ENCODE results near the gene CLMN. TPM values are rescaled to one million over a fixed set of nuclear protein-coding genes. Genes with fewer than 3 reads are reported as not detected.
"Not testable (repeated sequence)": the region's sequence is repeated elsewhere in the genome, so short reads cannot be mapped to it uniquely, and the experiment has no call there.

CLMN gene
- total RNA-seq, 1 experiment from 2014 or later = 1.5 TPM

DNA sequence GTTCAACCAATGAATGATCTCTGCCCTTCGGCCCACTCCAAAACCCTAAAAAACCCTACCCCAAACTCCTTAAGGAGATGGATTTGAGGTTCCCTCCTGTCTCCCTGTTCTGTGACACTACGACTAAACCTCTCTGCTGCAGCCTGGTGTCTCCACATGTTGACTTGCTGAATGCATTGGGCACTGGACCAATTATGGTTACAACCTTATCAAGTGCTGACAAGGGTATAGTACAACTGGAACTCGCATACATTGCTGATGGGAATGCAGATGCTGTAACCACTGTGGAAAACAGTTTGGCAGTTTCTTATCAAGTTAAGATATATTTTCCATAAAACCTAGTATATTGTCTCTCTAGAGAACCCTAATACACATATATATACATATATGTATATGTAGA lies 156.0 kb downstream of the CLMN start:
- no peak for DNase-seq (ENCODE audit: low spot score)

DNA sequence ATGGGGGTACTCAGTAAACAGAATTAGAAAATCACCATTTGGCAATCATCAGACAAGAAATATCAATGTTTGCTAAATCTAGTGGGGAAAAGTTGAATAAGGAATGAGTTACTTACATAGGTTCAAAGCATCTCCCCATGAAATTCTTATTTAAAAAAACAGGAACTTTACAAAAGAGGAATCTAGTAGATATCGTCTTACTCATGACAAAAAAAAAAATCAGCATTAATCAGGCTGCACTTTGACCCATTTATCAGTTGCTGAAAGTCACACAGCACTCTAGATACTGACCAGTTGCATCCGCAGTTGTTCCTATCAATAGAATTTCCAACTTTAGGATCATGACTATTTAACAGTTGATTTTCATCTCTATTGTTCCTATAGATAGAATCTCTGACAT lies 156.6 kb downstream of the CLMN start:
- DNase-seq (ENCODE audit: low spot score) = no peak

DNA sequence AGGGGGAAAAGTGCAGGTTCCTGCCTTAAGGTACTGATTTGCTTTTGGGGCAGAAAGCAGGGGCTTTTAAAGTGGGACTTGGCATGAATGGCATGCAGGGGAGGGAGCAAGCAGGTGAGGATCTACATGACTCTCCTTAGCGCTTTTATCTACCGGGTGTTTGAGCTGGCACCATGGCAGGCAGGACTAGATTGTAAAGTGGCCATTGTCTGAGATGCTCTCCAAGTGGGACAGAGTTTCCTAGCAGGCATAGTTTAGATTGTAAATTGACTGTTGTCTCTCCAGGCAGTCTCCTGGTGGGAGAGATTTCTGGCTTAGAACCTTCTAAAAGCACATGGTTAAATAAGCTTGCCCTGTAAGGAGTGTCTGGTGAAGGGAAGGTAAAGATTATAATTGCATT lies 157.1 kb downstream of the CLMN start:
- no peak for DNase-seq (ENCODE audit: low spot score)

DNA sequence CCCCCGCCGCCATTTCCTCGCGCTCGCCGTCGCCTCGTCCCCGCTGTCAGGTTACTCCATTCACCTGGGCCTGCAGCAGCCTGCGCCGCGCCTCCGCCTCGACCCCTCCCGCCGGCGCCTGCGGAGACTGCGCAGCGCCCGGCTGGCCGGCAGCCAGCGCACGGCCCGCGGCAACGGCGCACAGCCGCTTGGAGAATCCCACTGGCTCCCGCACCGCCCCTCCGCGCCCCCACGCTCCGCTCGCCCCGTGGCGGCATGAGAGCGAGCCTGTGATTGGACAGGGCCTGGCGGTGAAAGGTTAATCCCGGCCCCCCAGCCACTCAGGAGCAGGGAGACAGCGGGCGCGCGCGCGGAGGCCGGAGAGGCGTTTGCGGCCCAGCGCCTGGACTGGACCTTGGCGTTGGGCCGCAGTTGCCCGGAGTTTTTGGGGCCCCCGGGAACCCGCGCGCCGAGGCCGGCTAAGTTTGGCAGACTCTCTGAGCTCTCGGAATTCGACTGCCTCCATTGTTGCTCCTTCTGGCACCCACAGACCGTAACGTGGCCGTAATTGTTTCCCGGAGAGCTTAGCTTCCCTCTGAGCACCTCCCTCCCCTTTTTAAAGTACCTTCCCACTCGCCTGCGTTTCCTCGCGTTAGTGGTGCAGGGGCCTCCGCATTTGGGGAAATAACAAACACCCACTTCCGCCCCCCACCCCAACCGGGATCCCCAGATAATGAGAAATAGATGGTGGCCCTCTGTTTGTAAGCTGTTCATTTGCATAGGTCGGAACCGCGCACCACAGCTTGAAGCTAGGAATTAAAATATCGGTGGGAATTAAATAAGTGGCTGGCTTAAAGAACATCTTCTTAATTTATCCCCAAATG lies 162.2 kb downstream of the CLMN start, which contains the start of gene DICER1:
Gene DICER1, minus strand, starts transcription at position 203 of the 863 bp plus-strand sequence. CDS start 24,071 bp downstream, outside the sequence.
- peak; percentile 77 for DNase-seq (ENCODE audit: low spot score)

DNA sequence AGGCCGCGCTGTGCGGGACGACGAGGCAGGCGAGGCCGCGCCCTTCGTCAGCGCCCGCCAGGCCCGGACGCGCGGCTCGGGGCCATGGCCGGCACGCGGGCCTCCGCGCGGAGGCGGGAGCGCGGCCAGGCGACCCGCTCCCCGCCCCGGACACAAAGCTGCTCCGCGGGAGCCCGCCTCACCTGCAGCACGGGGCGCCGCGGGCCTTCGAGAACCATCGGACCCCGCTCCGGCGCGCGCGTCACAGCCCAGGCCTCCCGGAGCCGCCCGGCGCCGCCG lies 162.7 kb downstream of the CLMN start:
- no peak for DNase-seq (ENCODE audit: low spot score)

DNA sequence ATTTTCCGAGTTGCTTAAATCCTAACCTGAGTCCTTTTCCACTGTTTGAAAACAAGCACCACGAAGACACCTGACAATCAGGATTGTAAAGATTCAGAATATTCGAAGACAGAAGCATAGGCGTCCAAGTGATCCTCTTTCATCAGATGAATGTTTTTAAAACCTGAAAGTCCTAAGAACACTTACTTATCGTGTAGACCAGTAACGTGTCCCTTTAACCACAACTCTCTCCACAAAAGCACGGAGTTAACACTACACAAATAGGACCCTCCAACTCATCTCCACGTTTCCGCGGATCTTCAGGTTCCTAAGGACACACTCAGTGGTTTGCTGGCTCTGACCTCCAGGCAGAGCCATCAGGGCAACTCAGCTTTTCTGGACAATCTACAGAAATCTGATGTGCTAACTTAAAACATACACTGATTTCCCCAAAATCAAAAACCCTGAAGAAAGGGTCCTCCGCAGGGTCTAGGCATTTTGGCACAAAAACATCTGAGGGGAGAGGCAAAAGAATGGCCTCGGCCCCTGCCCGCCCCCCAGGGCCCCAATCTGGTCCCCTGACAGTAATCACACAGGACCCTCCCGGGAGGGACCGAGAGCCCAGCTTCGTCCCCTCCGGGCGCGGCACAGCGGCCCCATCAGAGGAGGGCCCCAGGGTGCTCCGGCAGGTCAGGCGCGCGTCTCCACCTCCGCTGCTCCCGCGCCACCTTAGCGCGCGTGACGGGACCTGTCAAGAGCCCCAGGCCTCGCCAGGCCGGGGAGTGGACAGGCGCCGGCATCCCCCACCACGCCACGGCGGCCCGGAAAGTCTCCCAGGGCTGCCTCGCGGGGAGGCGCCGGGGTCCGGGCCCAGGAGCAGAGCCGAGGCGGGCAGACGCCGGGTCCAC lies 163.3 kb downstream of the CLMN start:
- no peak for DNase-seq (ENCODE audit: low spot score)

DNA sequence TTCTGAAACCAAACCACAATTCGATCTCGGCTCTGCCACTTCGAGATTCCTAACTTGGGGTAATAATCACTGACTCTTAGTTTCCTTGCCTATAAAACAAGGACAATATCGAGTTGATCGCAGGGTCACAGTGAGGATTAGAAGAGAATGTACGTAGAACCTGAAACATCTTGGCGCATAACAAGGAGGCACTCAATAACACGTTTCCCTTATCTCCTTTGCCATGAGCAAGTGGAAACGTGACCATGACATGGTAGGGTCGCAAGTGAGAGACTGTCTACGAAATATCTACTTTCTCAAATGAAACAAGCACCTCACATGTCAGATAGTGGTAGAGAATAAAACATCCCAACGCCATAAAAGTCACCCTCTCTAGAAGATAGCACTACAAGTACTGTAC lies 164.7 kb downstream of the CLMN start:
- no peak for DNase-seq (ENCODE audit: low spot score)

DNA sequence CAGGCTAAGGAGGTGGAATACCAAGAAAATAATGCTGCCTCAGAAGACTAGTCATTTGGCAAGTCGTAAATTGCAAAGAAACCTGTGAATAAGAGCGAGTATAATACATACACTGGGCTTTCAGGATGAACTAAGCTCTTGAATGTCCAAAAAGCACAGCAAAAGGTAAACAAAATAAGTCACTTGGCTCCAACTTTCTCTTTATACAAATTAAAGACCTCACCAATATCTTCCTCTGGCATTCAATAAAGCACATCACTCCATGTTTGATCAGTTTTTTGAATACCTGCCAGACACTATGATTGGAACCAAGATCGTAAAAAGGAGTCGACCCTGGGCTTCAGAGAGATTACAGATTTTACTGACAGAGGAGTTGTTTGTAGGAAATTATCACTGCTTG lies 165.8 kb downstream of the CLMN start:
- no peak for DNase-seq (ENCODE audit: low spot score)

DNA sequence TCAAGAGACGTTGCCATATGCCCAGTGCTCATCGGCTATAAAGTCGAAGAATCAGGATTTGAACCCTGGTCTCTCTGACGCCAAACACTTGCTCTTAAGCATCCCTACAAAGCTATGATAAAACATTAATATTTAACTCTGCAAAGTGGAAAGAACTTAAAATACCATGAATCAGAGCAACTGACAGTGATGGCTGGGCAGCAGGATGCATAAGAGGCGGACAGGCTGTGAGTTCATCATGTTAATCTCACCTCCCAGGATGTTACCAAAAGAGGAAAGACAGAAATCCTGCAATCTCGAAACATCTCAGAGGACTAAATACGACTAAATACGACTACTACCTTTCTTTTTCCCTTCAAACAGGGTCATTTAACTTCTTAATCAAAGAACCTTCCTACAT lies 168.1 kb downstream of the CLMN start:
- no peak for DNase-seq (ENCODE audit: low spot score)

DNA sequence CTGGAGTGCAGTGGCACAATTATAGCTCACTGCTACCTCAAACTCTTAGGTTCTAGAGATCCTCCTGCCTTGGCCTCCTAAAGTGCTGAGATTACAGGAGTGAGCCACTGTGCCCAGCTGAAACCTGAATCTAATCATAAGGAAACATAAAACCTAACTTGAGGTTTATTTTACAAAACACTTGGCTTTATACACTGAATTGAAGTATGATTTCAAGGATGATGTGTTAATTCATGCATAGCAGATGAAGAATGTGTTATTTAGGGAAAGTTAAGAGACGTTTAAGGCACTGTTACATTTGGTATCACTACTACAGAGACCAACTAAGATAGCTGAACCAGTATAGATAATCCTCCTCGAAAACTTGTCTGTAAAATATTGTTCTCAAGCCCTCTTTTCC lies 168.8 kb downstream of the CLMN start:
- DNase-seq (ENCODE audit: low spot score) = no peak

DNA sequence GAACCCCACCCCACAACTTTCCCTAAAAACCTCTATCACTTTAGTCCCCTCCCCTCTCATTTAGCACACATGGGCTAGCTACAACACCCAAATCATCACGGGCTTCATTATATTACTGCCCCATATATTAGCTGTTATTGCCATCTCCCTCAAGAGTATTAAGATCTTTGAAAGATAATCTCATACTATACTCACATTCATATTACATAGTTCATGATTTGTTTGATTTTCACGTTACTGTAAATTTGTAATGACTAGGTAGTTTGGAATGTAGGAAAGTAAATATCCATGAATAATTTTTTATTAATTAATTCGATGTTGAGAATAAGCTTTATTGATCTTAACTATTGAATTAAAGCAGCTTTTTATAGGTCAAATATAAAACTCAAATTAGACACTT lies 170.3 kb downstream of the CLMN start:
- DNase-seq (ENCODE audit: low spot score) = no peak

DNA sequence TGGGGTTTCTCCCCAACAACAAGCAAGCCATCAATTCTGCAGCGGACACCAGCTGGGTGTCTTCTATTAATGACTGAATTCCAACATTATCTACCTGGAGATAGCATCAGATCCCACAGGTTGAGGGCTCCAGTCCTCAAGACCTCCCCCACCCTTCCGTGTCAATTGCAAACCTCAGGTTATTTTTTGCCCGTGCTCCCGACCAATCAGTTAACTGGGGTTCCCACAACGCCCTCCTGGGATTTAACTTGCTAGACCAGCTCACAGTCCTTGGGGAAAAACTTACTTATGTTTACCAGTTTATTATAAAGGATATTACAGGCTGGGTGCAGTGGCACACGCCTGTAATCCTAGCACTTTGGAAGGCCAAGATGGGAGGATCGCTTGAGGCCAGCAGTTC lies 172.1 kb downstream of the CLMN start:
- DNase-seq (ENCODE audit: low spot score) = no peak

DNA sequence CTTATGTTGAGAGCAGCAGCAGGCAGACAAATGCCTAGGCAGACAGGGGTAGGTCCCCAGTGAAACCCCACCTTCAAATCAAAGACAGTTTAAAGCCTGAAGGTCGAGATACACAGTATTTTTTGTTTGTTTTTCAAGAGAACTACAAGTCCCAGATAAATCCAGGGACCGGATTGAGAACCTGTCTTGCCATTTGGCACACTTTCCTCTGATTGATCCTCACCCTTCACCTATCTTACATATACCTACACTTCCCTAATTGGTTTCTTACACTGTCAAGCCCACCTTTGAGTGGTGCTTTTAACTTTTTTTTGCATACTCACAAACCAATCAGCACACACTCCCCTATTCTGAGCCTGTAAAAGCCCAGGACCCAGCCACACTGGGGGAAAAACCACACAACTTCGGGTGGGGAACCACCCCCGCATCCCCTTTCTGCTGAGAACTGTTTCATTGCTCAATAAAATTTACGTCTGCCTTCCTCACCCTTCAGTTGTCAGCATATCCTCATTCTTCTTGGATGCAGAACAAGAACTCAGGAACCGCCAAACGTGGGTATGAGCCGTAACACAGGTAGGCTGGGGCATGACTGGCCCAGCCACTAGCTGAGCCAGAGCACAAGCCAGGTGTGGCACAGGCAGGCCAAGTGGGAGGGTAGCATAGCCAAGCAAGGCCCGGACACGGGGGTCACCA lies 173.5 kb downstream of the CLMN start:
- DNase-seq (ENCODE audit: low spot score) = no peak

DNA sequence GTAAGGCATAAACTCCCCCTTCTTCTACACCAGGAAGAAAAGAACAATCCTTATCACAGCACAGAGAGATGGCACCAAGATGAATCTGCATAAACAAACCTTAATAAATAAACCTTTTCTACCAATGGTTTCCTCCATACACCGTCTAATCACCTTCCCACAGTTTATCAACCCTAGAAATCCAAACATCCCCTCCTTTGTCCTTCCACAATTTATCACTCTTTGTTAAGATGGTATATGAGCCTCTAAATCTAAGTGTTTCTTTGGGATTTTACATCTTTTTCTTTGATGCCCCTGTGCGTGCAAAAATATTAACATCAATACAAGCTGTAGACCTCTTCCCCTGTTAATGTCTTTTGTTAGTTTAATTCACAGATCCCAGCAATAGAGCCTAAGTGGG lies 174.9 kb downstream of the CLMN start:
- no peak for DNase-seq (ENCODE audit: low spot score)

DNA sequence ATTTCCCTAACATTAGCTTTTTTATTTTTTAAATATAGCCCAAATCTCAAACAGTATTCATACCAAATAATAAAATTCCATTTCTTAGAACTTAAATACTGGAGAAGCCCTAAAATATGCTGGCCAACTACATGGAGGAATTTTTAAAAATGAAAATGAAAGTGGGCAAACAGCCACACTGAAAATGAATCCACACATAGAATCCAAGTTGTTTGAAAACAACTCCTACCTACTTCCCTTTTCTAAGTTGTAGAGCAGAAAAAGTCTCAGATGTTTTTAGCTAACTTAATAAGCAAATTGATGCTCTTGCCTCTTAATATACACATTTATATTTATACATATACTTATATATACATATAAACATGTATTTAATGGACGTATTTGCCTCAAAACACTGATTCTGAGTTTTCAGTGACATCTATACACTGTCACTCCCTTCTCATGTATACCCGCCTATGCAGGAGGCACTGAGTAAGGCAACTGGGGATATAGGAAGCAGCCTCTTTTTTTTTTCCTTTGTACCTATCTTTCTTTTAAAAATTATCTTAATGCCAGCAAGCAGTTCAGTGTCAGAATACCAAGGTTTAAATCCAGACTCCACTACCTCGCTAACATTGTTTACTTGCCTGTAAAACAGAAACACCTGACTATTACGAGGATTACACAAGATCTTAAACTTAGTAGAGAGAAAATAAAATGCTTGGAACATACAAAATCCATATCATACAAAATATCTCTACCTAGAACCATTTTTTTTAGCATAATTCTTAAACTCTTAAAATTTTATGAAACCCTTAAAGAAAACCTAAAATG lies 175.7 kb downstream of the CLMN start:
- no peak for DNase-seq (ENCODE audit: low spot score)

DNA sequence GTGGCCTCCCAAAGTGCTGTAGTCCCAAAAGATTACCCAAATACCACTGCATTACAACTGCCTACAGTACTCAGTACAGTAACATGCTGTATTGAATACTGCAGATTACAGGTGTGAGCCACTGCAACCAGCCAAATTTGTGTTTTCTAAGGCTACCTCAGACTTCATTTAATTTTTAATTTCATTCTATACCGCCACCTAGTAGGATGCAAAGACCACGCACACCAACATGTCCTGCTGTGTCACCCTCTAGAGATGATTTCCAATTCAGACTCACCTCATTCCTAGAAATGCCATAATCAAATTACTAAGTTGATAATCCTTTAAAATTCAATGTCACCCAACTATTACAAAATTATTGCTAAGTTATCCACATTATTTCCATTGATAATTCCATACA lies 177.5 kb downstream of the CLMN start:
- DNase-seq (ENCODE audit: low spot score) = no peak

DNA sequence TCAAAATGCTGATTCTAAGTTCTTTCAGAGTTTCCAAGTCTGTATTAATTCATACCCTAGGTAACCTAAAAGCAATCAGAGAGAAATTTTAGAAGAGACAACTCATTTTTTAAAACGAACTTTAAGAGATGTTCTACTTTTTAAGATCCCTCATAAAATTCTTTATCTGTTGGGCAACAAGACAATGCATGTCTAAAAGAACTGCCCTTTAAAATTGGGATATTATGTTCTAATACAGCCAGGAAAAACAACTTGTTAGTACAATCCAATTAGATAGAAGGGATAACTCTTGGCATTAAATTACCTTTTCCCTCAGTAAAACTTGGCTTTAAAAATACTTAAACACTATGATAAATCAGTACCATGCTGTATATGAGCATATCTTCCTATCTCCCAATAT lies 178.0 kb downstream of the CLMN start:
- no peak for DNase-seq (ENCODE audit: low spot score)

DNA sequence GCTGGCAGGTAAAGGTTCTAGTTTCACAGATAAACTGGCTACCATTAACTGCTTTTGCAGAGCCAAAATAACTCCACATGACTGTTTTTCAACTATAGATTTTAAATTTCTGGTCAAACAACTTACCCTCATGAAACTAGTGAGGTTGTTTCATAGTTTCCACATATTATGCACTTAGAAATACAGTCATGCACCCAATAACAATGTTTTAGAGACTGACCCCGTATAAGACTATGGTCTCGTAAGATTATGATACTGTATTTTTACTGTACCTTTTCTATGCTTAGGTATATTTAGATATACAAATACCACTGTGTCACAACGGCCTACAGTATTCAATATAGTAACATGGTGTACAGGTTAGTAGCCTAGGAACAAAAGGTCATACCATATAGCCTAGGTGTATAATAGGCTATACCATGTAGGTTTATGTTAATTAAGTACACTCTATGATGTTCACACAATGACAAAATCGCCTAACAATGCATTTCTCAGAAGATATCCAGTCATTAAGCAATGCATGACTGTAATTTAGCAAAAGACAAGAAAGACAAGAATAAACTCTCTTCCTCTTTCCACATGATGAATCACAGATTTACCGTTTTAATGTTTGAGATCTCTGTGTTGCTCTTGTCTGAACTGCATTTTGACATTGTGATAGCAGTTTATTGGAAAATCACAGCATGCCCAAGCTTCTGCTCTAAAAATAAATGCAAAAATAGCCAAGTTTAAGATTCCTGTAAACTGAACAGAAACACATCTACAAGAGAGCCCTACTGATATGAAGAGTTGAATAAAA lies 179.4 kb downstream of the CLMN start:
- no peak for DNase-seq (ENCODE audit: low spot score)

DNA sequence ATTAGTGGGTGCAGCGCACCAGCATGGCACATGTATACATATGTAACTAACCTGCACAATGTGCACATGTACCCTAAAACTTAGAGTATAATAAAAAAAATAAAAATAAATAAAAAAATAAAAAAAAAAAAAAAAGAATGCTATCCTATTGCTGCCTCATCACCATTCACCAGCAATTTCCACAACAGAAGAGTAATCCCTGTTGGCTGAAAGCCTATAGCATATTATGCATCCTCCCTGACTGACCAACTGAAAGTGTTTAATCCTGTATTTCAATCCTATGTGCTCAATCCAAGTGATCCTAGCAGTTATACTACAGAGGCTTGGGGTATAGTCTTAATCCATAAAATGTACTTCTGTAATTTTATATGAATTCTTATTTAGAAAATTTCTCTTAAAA lies 180.8 kb downstream of the CLMN start:
- no peak for DNase-seq (ENCODE audit: low spot score)

DNA sequence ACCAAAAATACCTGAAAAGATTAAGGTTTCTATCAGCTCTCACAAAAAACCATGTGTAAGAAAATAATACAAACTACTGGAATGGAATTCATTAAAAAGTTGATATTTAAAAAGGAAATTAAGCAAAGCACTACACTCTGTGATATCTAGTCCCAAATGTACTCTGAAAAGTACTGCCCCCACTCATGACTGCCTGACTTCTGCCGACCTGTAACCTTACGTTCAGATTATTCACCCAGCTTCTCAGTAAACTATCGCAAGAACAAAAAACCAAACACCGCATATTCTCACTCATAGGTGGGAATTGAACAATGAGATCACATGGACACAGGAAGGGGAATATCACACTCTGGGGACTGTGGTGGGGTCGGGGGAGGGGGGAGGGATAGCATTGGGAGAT lies 181.3 kb downstream of the CLMN start:
- DNase-seq (ENCODE audit: low spot score) = not testable (repeated sequence)

DNA sequence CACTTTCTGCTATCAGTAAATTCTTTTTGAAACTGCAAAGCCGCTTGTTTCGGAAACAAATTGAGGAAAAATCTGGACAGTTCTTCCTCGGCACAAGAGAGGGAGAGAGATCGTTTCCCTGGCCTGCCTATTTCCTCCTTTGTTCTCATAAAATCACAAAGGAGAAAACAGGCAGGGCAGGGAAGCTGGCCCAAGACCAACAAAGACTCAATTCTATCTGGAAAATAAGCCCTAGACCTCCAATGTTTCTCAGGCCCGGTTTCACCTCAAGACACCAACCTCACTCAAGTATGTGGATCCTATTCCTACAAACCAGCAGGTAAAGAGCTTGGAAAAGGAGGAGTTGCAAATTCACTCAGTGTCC lies 181.9 kb downstream of the CLMN start:
- DNase-seq (ENCODE audit: low spot score) = no peak
